H9 (cell line): ENCODE data around the gene TBL1X. TPM values are rescaled to one million over a fixed set of nuclear protein-coding genes. Genes with fewer than 3 reads are reported as not detected.

Experiments used
- DNase-seq: peaks from one replicate; pipeline ENCODE4 v3.0.0-alpha.2; 2017
- H2AFZ ChIP-seq: one replicate; pipeline ENCODE4 v1.6.1; 2013; ENCODE audit warnings: mild to moderate bottlenecking, low read length, control low read depth, moderate library complexity
- H2AK5ac ChIP-seq: 2 replicates; pipeline ENCODE4 v1.6.1; 2013; ENCODE audit warnings: low read length, control low read depth, mixed read lengths; ENCODE audit not compliant: insufficient read length
- H2BK120ac ChIP-seq: one replicate; pipeline ENCODE4 v1.6.1; 2013; ENCODE audit warnings: low read depth, mild to moderate bottlenecking, low read length, control low read depth, inconsistent platforms; ENCODE audit not compliant: poor library complexity, severe bottlenecking
- H2BK12ac ChIP-seq: 2 replicates; pipeline ENCODE4 v1.6.1; 2013; ENCODE audit warnings: low read length, control low read depth, mixed read lengths, low read depth; ENCODE audit not compliant: insufficient read length
- H2BK15ac ChIP-seq: 2 replicates; pipeline ENCODE4 v1.6.1; 2013; ENCODE audit warnings: low read depth, low read length, control low read depth
- H2BK20ac ChIP-seq: one replicate; pipeline ENCODE4 v1.6.1; 2013; ENCODE audit warnings: low read depth, mild to moderate bottlenecking, low read length, control low read depth, inconsistent platforms; ENCODE audit not compliant: poor library complexity, severe bottlenecking
- H2BK5ac ChIP-seq: 2 replicates; pipeline ENCODE4 v1.6.1; 2013; ENCODE audit warnings: low read length, control low read depth, mixed read lengths; ENCODE audit not compliant: insufficient read length
- H3K14ac ChIP-seq: 2 replicates; pipeline ENCODE4 v1.6.1; 2013; ENCODE audit warnings: low read length, control low read depth; ENCODE audit not compliant: insufficient read depth
- H3K18ac ChIP-seq: 2 replicates; pipeline ENCODE4 v1.6.1; 2013; ENCODE audit warnings: low read depth, mild to moderate bottlenecking, mixed read lengths, low read length, control low read depth; ENCODE audit not compliant: insufficient read length
- H3K23ac ChIP-seq: 2 replicates; pipeline ENCODE4 v1.6.1; 2013; ENCODE audit warnings: low read length, control low read depth, mixed read lengths, low read depth; ENCODE audit not compliant: insufficient read length
- H3K23me2 ChIP-seq: 2 replicates; pipeline ENCODE4 v1.6.1; 2013; ENCODE audit warnings: low read depth, mild to moderate bottlenecking, mixed read lengths, low read length, control low read depth; ENCODE audit not compliant: insufficient read length, poor library complexity, severe bottlenecking
- H3K27ac ChIP-seq: 2 replicates; pipeline ENCODE4 v1.5.1; 2013; ENCODE audit warnings: low read length, control low read depth, mixed read lengths, low read depth; ENCODE audit not compliant: insufficient read length
- H3K27me3 ChIP-seq: 2 replicates; pipeline ENCODE4 v1.6.1; 2013; ENCODE audit warnings: low read length, control low read depth, inconsistent platforms; ENCODE audit not compliant: insufficient read depth
- H3K4ac ChIP-seq: 2 replicates; pipeline ENCODE4 v1.6.1; 2013; ENCODE audit warnings: low read depth, mild to moderate bottlenecking, control low read depth, inconsistent platforms, low read length, moderate library complexity
- H3K4me1 ChIP-seq: 2 replicates; pipeline ENCODE4 v1.6.1; 2013; ENCODE audit warnings: low read length, control low read depth, inconsistent platforms; ENCODE audit not compliant: insufficient read depth
- H3K4me2 ChIP-seq: 2 replicates; pipeline ENCODE4 v1.6.1; 2013; ENCODE audit warnings: low read length, control low read depth, mixed read lengths; ENCODE audit not compliant: insufficient read length, insufficient read depth
- H3K56ac ChIP-seq: 2 replicates; pipeline ENCODE4 v1.6.1; 2013; ENCODE audit warnings: low read depth, mild to moderate bottlenecking, mixed read lengths, low read length, control low read depth; ENCODE audit not compliant: insufficient read length
- H3K79me1 ChIP-seq: 2 replicates; pipeline ENCODE4 v1.6.1; 2013; ENCODE audit warnings: low read depth, mild to moderate bottlenecking, moderate library complexity, low read length, control low read depth, inconsistent platforms; ENCODE audit not compliant: insufficient read depth, poor library complexity, severe bottlenecking
- H3K79me2 ChIP-seq: 2 replicates; pipeline ENCODE4 v1.6.1; 2013; ENCODE audit warnings: low read length, control low read depth, inconsistent platforms; ENCODE audit not compliant: insufficient read depth
- H3K9ac ChIP-seq: 2 replicates; pipeline ENCODE4 v1.6.1; 2013; ENCODE audit warnings: low read length, control low read depth, mixed read lengths; ENCODE audit not compliant: insufficient read length; ENCODE audit errors: extremely low read depth
- H3K9me3 ChIP-seq: one replicate; pipeline ENCODE4 v1.6.1; 2013; ENCODE audit warnings: low read depth, low read length, inconsistent platforms; ENCODE audit not compliant: control insufficient read depth
- H3T11ph ChIP-seq: one replicate; pipeline ENCODE4 v1.6.1; 2013; ENCODE audit warnings: mild to moderate bottlenecking, low read length, control low read depth, inconsistent platforms
- H4K20me1 ChIP-seq: one replicate; pipeline ENCODE4 v1.6.1; 2013; ENCODE audit not compliant: control insufficient read depth, insufficient read length, insufficient read depth
- H4K5ac ChIP-seq: 2 replicates; pipeline ENCODE4 v1.6.1; 2013; ENCODE audit warnings: low read depth, mild to moderate bottlenecking, mixed read lengths, low read length, control low read depth; ENCODE audit not compliant: insufficient read length
- H4K8ac ChIP-seq: replicated peaks from 2 replicates; pipeline ENCODE4 v1.6.1; 2013; ENCODE audit warnings: low read length, control low read depth, mixed read lengths, low read depth; ENCODE audit not compliant: insufficient read length
- H4K91ac ChIP-seq: 2 replicates; pipeline ENCODE4 v1.6.1; 2013; ENCODE audit warnings: low read depth, mild to moderate bottlenecking, moderate library complexity, mixed read lengths, low read length, control low read depth; ENCODE audit not compliant: insufficient read length
- H3K27ac Mint-ChIP-seq, 3 experiments: 2 replicates in 2 of 3; 3 replicates in 1 of 3; pipeline ENCODE4 v1.8.0; 2020 to 2021; ENCODE audit warnings: mixed read lengths in 3 of 3, mild to moderate bottlenecking in 1 of 3, moderate library complexity in 1 of 3
- H3K27me3 Mint-ChIP-seq: 2 replicates; pipeline ENCODE4 v1.8.0; 2021; ENCODE audit warnings: low read depth, mild to moderate bottlenecking, moderate library complexity, mixed read lengths
- H3K36me3 Mint-ChIP-seq, 3 experiments: 2 replicates in 2 of 3; 3 replicates in 1 of 3; pipeline ENCODE4 v1.8.0; 2020 to 2021; ENCODE audit warnings: low read depth in 3 of 3, mixed read lengths in 3 of 3; ENCODE audit not compliant: insufficient read depth in 1 of 3
- H3K4me1 Mint-ChIP-seq, 2 experiments: 2 replicates each; pipeline ENCODE4 v1.8.0; 2020; ENCODE audit warnings: mixed read lengths in 2 of 2
- H3K4me3 Mint-ChIP-seq, 2 experiments: 2 replicates in 1 of 2; 3 replicates in 1 of 2; pipeline ENCODE4 v1.8.0; 2020 to 2021; ENCODE audit warnings: mild to moderate bottlenecking in 2 of 2, mixed read lengths in 2 of 2, moderate library complexity in 1 of 2
- H3K9me3 Mint-ChIP-seq, 2 experiments: 2 replicates in 1 of 2; 3 replicates in 1 of 2; pipeline ENCODE4 v1.8.0; 2020; ENCODE audit warnings: mild to moderate bottlenecking in 2 of 2, mixed read lengths in 2 of 2, moderate library complexity in 1 of 2
- WGBS: extraction: QIAGEN DNeasy Blood & Tissue Kit; methylation state at CpG from one replicate; pipeline ENCODE4 v1.1.7; 2013; ENCODE audit warnings: missing lambda C conversion rate, low lambda C conversion rate, mixed read lengths; ENCODE audit not compliant: insufficient read length; ENCODE audit errors: extremely low coverage; 5-methylcytosine and 5-hydroxymethylcytosine counted together
- total RNA-seq: library from RNA; stranded (reverse); gene quantifications from 2 replicates; pipeline ENCODE4 v1.2.1, GENCODE V29; 2021
- TF ChIP-seq, protein P1 (sequence below): fragments of 200-600 bp; sonication (generic); conservative IDR thresholded peaks from 3 replicates; pipeline ENCODE4 v1.8.0; 2021; ENCODE audit warnings: antibody characterized with exemption, mild to moderate bottlenecking

TBL1X gene
- total RNA-seq, 1 experiment from 2014 or later: 24.1 TPM

- Mint-ChIP-seq H3K27me3 (peaks cover 5% of the 10 kb centered on the region; the same call in 1 of the 2 replicates), H3K4me3 (no peak overlapping the region; a peak in 1 of 5 replicates), H3K4me1 (peaks cover 9 to 10% of the 10 kb centered on the region in 2 experiments), H3K9me3 (peaks cover 0 to 59% of the 10 kb centered on the region in 2 experiments; a peak in 3 of 5 replicates), H3K36me3 (peaks cover 16 to 38% (median 33%) of the 10 kb centered on the region in 3 experiments; a peak in 6 of 7 replicates), H3K27ac (no peak overlapping the region)
- no peak overlapping the region for H4K91ac ChIP-seq
- no peaks in the 10 kb centered on the region for H4K20me1 ChIP-seq
- H3K18ac ChIP-seq: no peak overlapping the region
- no peak overlapping the region for H3K23ac ChIP-seq
- H3K4ac ChIP-seq: no peak overlapping the region
- H2BK20ac ChIP-seq: no peak overlapping the region
- no peak overlapping the region for H2AFZ ChIP-seq
- H3K79me1 ChIP-seq: no peaks in the 10 kb centered on the region
- H2AK5ac ChIP-seq: no peak overlapping the region
- WGBS: no CpG with 5 or more reads among the region's 10 CpGs
- H3K23me2 ChIP-seq: no peaks in the 10 kb centered on the region
- no peaks in the 10 kb centered on the region for H3K79me2 ChIP-seq
- H3K56ac ChIP-seq: no peak overlapping the region
- no peak overlapping the region for H3K27ac ChIP-seq
- no peak overlapping the region; the same call in 1 of the 2 replicates for H3K14ac ChIP-seq
- DNase-seq: peak; percentile 35
- H4K8ac ChIP-seq: no peak overlapping the region
- no peak overlapping the region for H2BK15ac ChIP-seq
- no peak overlapping the region for H3T11ph ChIP-seq
- TF ChIP-seq, protein P1, sequence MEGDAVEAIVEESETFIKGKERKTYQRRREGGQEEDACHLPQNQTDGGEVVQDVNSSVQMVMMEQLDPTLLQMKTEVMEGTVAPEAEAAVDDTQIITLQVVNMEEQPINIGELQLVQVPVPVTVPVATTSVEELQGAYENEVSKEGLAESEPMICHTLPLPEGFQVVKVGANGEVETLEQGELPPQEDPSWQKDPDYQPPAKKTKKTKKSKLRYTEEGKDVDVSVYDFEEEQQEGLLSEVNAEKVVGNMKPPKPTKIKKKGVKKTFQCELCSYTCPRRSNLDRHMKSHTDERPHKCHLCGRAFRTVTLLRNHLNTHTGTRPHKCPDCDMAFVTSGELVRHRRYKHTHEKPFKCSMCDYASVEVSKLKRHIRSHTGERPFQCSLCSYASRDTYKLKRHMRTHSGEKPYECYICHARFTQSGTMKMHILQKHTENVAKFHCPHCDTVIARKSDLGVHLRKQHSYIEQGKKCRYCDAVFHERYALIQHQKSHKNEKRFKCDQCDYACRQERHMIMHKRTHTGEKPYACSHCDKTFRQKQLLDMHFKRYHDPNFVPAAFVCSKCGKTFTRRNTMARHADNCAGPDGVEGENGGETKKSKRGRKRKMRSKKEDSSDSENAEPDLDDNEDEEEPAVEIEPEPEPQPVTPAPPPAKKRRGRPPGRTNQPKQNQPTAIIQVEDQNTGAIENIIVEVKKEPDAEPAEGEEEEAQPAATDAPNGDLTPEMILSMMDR: peak; percentile 46; the same call in 2 of the 3 replicates
- no peaks in the 10 kb centered on the region for H3K4me1 ChIP-seq
- no peaks in the 10 kb centered on the region for H3K27me3 ChIP-seq
- no peak overlapping the region for H2BK5ac ChIP-seq
- H4K5ac ChIP-seq: no peak overlapping the region
- no peaks in the 10 kb centered on the region for H3K9me3 ChIP-seq
- H2BK120ac ChIP-seq: no peak overlapping the region
- H2BK12ac ChIP-seq: no peak overlapping the region
- H3K9ac ChIP-seq: no peak overlapping the region
- H3K4me2 ChIP-seq: no peak overlapping the region
Measured at GRCh38 chrX:9682456-9682855, 217.6 kb downstream of the TBL1X start.
